HG02943 (cell line): Measurements from ENCODE around the gene CLCN3.
"Not testable (repeated sequence)": the region's sequence is repeated elsewhere in the genome, so short reads cannot be mapped to it uniquely, and the experiment has no call there.

Source experiments
- ATAC-seq: cut with Tn5 transposase; IDR thresholded peaks from one replicate; pipeline ENCODE4 v1.9.1; 2021; ENCODE audit warnings: mild to moderate bottlenecking, low read depth, moderate library complexity; ENCODE audit not compliant: unreplicated experiment

The CLCN3 gene

GRCh38 chr4:169650227-169650936 is 30.0 kb downstream of the CLCN3 start:
- ATAC-seq = no peak

- no peak for ATAC-seq
Observed at GRCh38 chr4:169652535-169652934, 32.2 kb downstream of the CLCN3 start.

GRCh38 chr4:169655401-169655800 is 35.0 kb downstream of the CLCN3 start:
- no peak for ATAC-seq

GRCh38 chr4:169657470-169658107 is 37.2 kb downstream of the CLCN3 start:
- ATAC-seq = no peak

- ATAC-seq = no peak
Observed at GRCh38 chr4:169658196-169658595, 37.8 kb downstream of the CLCN3 start.

GRCh38 chr4:169658975-169659715 is 38.8 kb downstream of the CLCN3 start:
- no peak for ATAC-seq

GRCh38 chr4:169659716-169660670 is 39.6 kb downstream of the CLCN3 start:
- peak; percentile 97 for ATAC-seq

- no peak for ATAC-seq
Observed at GRCh38 chr4:169660929-169661328, 40.6 kb downstream of the CLCN3 start.

- no peak for ATAC-seq
Observed at GRCh38 chr4:169661761-169662160, 41.4 kb downstream of the CLCN3 start.

GRCh38 chr4:169662206-169662605 is 41.8 kb downstream of the CLCN3 start:
- no peak for ATAC-seq

- no peak for ATAC-seq
Observed at GRCh38 chr4:169663402-169663801, 43.0 kb downstream of the CLCN3 start.

GRCh38 chr4:169663831-169664230 is 43.5 kb downstream of the CLCN3 start:
- no peak for ATAC-seq

- no peak for ATAC-seq
Observed at GRCh38 chr4:169664615-169665014, 44.2 kb downstream of the CLCN3 start.

- no peak for ATAC-seq
Observed at GRCh38 chr4:169665046-169665737, 44.8 kb downstream of the CLCN3 start.

- ATAC-seq = no peak
Observed at GRCh38 chr4:169668069-169668721, 47.8 kb downstream of the CLCN3 start.

GRCh38 chr4:169675825-169676224 is 55.4 kb downstream of the CLCN3 start:
- peak; percentile 59 for ATAC-seq

GRCh38 chr4:169677150-169677748 is 56.9 kb downstream of the CLCN3 start:
- ATAC-seq = no peak

- ATAC-seq = not testable (repeated sequence)
Observed at GRCh38 chr4:169678486-169678885, 58.1 kb downstream of the CLCN3 start.
